ENCODE results near the gene SRBD1. TPM values are rescaled to one million over a fixed set of nuclear protein-coding genes. Genes with fewer than 3 reads are reported as not detected.

SRBD1 gene
- total and polyA plus RNA-seq, 7 experiments from 2014 or later = 14.0 to 28.1 (median 19.6) TPM

GRCh38 chr2:45647986-45648520 is 37.0 kb upstream of the SRBD1 start:
- Histone ChIP-seq H3K9me3 (ENCODE audit: control insufficient read depth in 2 of 3, low read length in 3 of 3) (no peaks in the 10 kb centered on the region), H3K4me3 (ENCODE audit: low read length) (no peak overlapping the region), H3K27ac (ENCODE audit: low read depth, low read length) (no peak overlapping the region), H3K36me3 (ENCODE audit: control insufficient read depth in 2 of 3, insufficient read depth in 3 of 3, low read length in 3 of 3) (peaks cover 0 to 12% (median 0%) of the 10 kb centered on the region in 3 experiments), H3K4me1 (ENCODE audit: control insufficient read depth in 2 of 2, insufficient read depth in 2 of 2, low read length in 2 of 2) (peaks cover 11 to 19% of the 10 kb centered on the region in 2 donors), H3K27me3 (ENCODE audit: control insufficient read depth in 2 of 2, insufficient read depth in 2 of 2, low read length in 2 of 2) (peaks cover 0 to under 1% of the 10 kb centered on the region in 2 donors)
- ChIA-PET POLR2A (no interaction called here), CTCF (interaction anchor here (3.2 kb wide), 1 partner anchor 131 kb away, joined by 24 read pairs; no protein-coding TSS in a partner anchor)
- Mint-ChIP-seq H3K36me3 (peaks cover 0 to 6% (median 0%) of the 10 kb centered on the region in 5 donors), H3K4me1 (peaks cover 16 to 35% (median 23%) of the 10 kb centered on the region in 7 donors), H3K27ac (peak overlapping the region in 3 of 9 donors; percentile 18 to 90 (median 56)), H3K4me3 (peak overlapping the region in 2 of 10 donors; percentile 16 to 92), H3K9me3 (peaks cover 0 to 7% (median 0%) of the 10 kb centered on the region in 11 donors), H3K27me3 (peaks cover 0 to 34% (median 4%) of the 10 kb centered on the region in 5 donors)
- no peak for DNase-seq
- intact Hi-C loops (cut with micrococcal nuclease) = loop anchor here in 1 of 2 donors (10.0 kb wide), 1 partner anchor 663 kb away; no protein-coding TSS in a partner anchor
- no peak for ATAC-seq

GRCh38 chr2:45647356-45647755 is 36.3 kb upstream of the SRBD1 start:
- no peaks in the 10 kb centered on the region for H3K27me3 ChIP-seq (ENCODE audit: control insufficient read depth in 2 of 2, insufficient read depth in 2 of 2, low read length in 2 of 2)
- Mint-ChIP-seq H3K4me1 (peaks cover 9 to 30% (median 16%) of the 10 kb centered on the region in 7 donors), H3K4me3 (no peak overlapping the region), H3K9me3 (peaks cover 0 to 5% (median 0%) of the 10 kb centered on the region in 11 donors), H3K36me3 (peaks cover 0 to 4% (median 0%) of the 10 kb centered on the region in 5 donors), H3K27ac (peak overlapping the region in 1 of 9 donors; percentile 33), H3K27me3 (peaks cover under 1 to 32% (median 4%) of the 10 kb centered on the region in 5 donors)
- no peak overlapping the region for H3K27ac ChIP-seq (ENCODE audit: low read depth, low read length)
- DNase-seq (no peak), ATAC-seq (no peak)
- H3K36me3 ChIP-seq (ENCODE audit: control insufficient read depth in 2 of 3, insufficient read depth in 3 of 3, low read length in 3 of 3) = peaks cover 0 to 12% (median 0%) of the 10 kb centered on the region in 3 experiments
- ChIA-PET CTCF (interaction anchor here (0.6 to 3.2 kb wide), 2 partner anchors 9 to 132 kb away, joined by 3 to 24 read pairs; no protein-coding TSS in a partner anchor), POLR2A (interaction anchor here (1.5 kb wide), 1 partner anchor 131 kb away, joined by 3 read pairs; no protein-coding TSS in a partner anchor)
- intact Hi-C loops (cut with micrococcal nuclease) = loop anchor here in 1 of 2 donors (10.0 kb wide), 1 partner anchor 663 kb away; no protein-coding TSS in a partner anchor
- no peaks in the 10 kb centered on the region for H3K9me3 ChIP-seq (ENCODE audit: control insufficient read depth in 2 of 3, low read length in 3 of 3)
- no peak overlapping the region for H3K4me3 ChIP-seq (ENCODE audit: low read length)
- H3K4me1 ChIP-seq (ENCODE audit: control insufficient read depth in 2 of 2, insufficient read depth in 2 of 2, low read length in 2 of 2) = peaks cover 6 to 13% of the 10 kb centered on the region in 2 donors

GRCh38 chr2:45646289-45646688 is 35.2 kb upstream of the SRBD1 start:
- ATAC-seq (no peak), DNase-seq (no peak)
- H3K4me3 Mint-ChIP-seq = no peak overlapping the region
- H3K27ac Mint-ChIP-seq = no peak overlapping the region
- H3K9me3 Mint-ChIP-seq = peaks cover 0 to 5% (median 0%) of the 10 kb centered on the region in 11 donors
- Histone ChIP-seq H3K9me3 (ENCODE audit: control insufficient read depth in 2 of 3, low read length in 3 of 3) (no peaks in the 10 kb centered on the region), H3K4me1 (ENCODE audit: control insufficient read depth in 2 of 2, insufficient read depth in 2 of 2, low read length in 2 of 2) (peaks cover 5 to 13% of the 10 kb centered on the region in 2 donors), H3K4me3 (ENCODE audit: low read length) (no peak overlapping the region), H3K36me3 (ENCODE audit: control insufficient read depth in 2 of 3, insufficient read depth in 3 of 3, low read length in 3 of 3) (peaks cover 0 to 6% (median 0%) of the 10 kb centered on the region in 3 experiments), H3K27me3 (ENCODE audit: control insufficient read depth in 2 of 2, insufficient read depth in 2 of 2, low read length in 2 of 2) (no peaks in the 10 kb centered on the region), H3K27ac (ENCODE audit: low read depth, low read length) (no peak overlapping the region)
- peaks cover 11 to 36% (median 15%) of the 10 kb centered on the region in 5 donors for H3K27me3 Mint-ChIP-seq
- ChIA-PET POLR2A (interaction anchor here (1.5 kb wide), 1 partner anchor 132 kb away, joined by 3 read pairs; no protein-coding TSS in a partner anchor), CTCF (interaction anchor here (3.2 kb wide), 1 partner anchor 133 kb away, joined by 24 read pairs; no protein-coding TSS in a partner anchor)
- peaks cover 5 to 25% (median 13%) of the 10 kb centered on the region in 7 donors for H3K4me1 Mint-ChIP-seq
- H3K36me3 Mint-ChIP-seq = peaks cover 0 to 4% (median 0%) of the 10 kb centered on the region in 5 donors
- intact Hi-C loops (cut with micrococcal nuclease) = loop anchor here in 1 of 2 donors (10.0 kb wide), 1 partner anchor 661 kb away; no protein-coding TSS in a partner anchor

- CTCF ChIA-PET = interaction anchor here (0.7 to 5.6 kb wide), 9 partner anchors 30 to 293 kb away, joined by 3 to 45 read pairs (median 4); no protein-coding TSS in a partner anchor
- H3K36me3 Mint-ChIP-seq = peaks cover 0 to 2% (median 0%) of the 10 kb centered on the region in 5 donors
- Histone ChIP-seq H3K27ac (ENCODE audit: low read depth, low read length) (no peak overlapping the region), H3K27me3 (ENCODE audit: control insufficient read depth in 2 of 2, insufficient read depth in 2 of 2, low read length in 2 of 2) (no peaks in the 10 kb centered on the region), H3K4me3 (ENCODE audit: low read length) (peak overlapping the region; percentile 44), H3K36me3 (ENCODE audit: control insufficient read depth in 2 of 3, insufficient read depth in 3 of 3, low read length in 3 of 3) (no peaks in the 10 kb centered on the region), H3K4me1 (ENCODE audit: control insufficient read depth in 2 of 2, insufficient read depth in 2 of 2, low read length in 2 of 2) (peaks cover 0 to 9% of the 10 kb centered on the region in 2 donors), H3K9me3 (ENCODE audit: control insufficient read depth in 2 of 3, low read length in 3 of 3) (no peaks in the 10 kb centered on the region)
- peak; percentile 46 to 86 (median 73) for DNase-seq
- H3K27ac Mint-ChIP-seq = peak overlapping the region in 2 of 9 donors; percentile 46 to 57
- peak overlapping the region; percentile 16 to 67 (median 50) for H3K4me3 Mint-ChIP-seq
- H3K4me1 Mint-ChIP-seq = peaks cover 0 to 18% (median 5%) of the 10 kb centered on the region in 7 donors
- POLR2A ChIA-PET = interaction anchor here (0.7 to 1.5 kb wide), 3 partner anchors 31 to 135 kb away, joined by 3 to 6 read pairs (median 3); no protein-coding TSS in a partner anchor
- no peaks in the 10 kb centered on the region for H3K9me3 Mint-ChIP-seq
- intact Hi-C loops (cut with micrococcal nuclease) = loop anchor here (1.0 to 10.0 kb wide), 6 partner anchors 7 to 721 kb away; partner anchors contain the start of gene PRKCE (in 2 of the 2)
- H3K27me3 Mint-ChIP-seq = peaks cover 11 to 37% (median 20%) of the 10 kb centered on the region in 5 donors
- peak; percentile 99 for ATAC-seq
Observed at GRCh38 chr2:45643543-45644542, 32.8 kb upstream of the SRBD1 start.

- peaks cover 0 to 15% (median 4%) of the 10 kb centered on the region in 7 donors for H3K4me1 Mint-ChIP-seq
- peaks cover 0 to 6% of the 10 kb centered on the region in 2 donors for H3K27me3 ChIP-seq (ENCODE audit: control insufficient read depth in 2 of 2, insufficient read depth in 2 of 2, low read length in 2 of 2)
- H3K9me3 Mint-ChIP-seq = no peaks in the 10 kb centered on the region
- peak overlapping the region; percentile 44 for H3K4me3 ChIP-seq (ENCODE audit: low read length)
- H3K4me3 Mint-ChIP-seq = peak overlapping the region; percentile 16 to 67 (median 50)
- ATAC-seq (no peak), DNase-seq (no peak)
- peaks cover 11 to 39% (median 22%) of the 10 kb centered on the region in 5 donors for H3K27me3 Mint-ChIP-seq
- peak overlapping the region in 1 of 9 donors; percentile 57 for H3K27ac Mint-ChIP-seq
- ChIA-PET POLR2A (interaction anchor here (1.5 kb wide), 1 partner anchor 136 kb away, joined by 6 read pairs; no protein-coding TSS in a partner anchor), CTCF (interaction anchor here (0.7 to 5.6 kb wide), 4 partner anchors 122 to 292 kb away, joined by 3 to 45 read pairs (median 3); no protein-coding TSS in a partner anchor)
- H3K4me1 ChIP-seq (ENCODE audit: control insufficient read depth in 2 of 2, insufficient read depth in 2 of 2, low read length in 2 of 2) = peaks cover 0 to 9% of the 10 kb centered on the region in 2 donors
- H3K36me3 Mint-ChIP-seq = peaks cover 0 to 2% (median 0%) of the 10 kb centered on the region in 5 donors
- no peaks in the 10 kb centered on the region for H3K36me3 ChIP-seq (ENCODE audit: control insufficient read depth in 2 of 3, insufficient read depth in 3 of 3, low read length in 3 of 3)
- H3K27ac ChIP-seq (ENCODE audit: low read depth, low read length) = no peak overlapping the region
- H3K9me3 ChIP-seq (ENCODE audit: control insufficient read depth in 2 of 3, low read length in 3 of 3) = no peaks in the 10 kb centered on the region
- intact Hi-C loops (cut with micrococcal nuclease) = loop anchor here (1.0 to 10.0 kb wide), 6 partner anchors 8 to 722 kb away; partner anchors contain the start of gene PRKCE (in 2 of the 2)
Observed at GRCh38 chr2:45643095-45643494, 32.0 kb upstream of the SRBD1 start.

Measured in naive thymus-derived CD4-positive, alpha-beta T cell (primary cell).